ENCODE data around the gene EIPR1. TPM values are rescaled to one million over a fixed set of nuclear protein-coding genes. Genes with fewer than 3 reads are reported as not detected.

EIPR1 gene
- total and polyA plus RNA-seq, 10 of the 15 experiments (the other 5 are each of a cell fraction or from before 2014, with no cell fraction given) = 23.6 to 61.2 (median 42.2) TPM

DNA sequence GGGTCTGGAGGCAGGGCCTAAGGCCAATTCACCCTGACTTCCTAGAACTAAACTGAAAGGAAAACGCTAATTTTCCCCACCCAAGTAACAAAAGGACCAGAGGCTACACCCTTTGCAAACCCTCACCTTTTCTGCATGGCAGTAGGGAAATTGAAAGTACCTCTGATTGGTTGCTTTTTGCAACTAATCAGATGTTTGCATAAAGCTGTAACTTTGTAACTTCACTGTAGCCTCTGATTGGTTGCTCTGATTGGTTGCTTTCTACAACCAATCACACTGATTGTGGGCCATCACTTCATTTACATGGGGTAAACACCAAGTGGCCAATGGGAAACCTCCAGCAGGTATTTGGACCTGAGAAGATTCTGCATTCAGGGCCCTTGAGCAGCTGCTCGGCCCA lies 20.8 kb downstream of the EIPR1 start (continued):
- TF ChIP-seq NKRF (conservative IDR thresholded peaks at IDR 0.05) = no peak

- POLR2A ChIA-PET = no interaction called here
- no peak for ATAC-seq
- Histone ChIP-seq H3K79me2 (ENCODE audit: control insufficient read depth, insufficient read depth, low read length) (peaks cover 9% of the 10 kb centered on the region), H2AFZ (ENCODE audit: control insufficient read depth, low read depth, low read length) (no peak overlapping the region), H3K36me3 (ENCODE audit: control insufficient read depth in 2 of 2, insufficient read depth in 2 of 2, low read length in 1 of 2) (peaks cover 6 to 25% of the 10 kb centered on the region in 2 experiments), H3K27me3 (replicated peaks in 1 of 2; ENCODE audit: control insufficient read depth in 2 of 2, insufficient read depth in 2 of 2, low read length in 1 of 2) (no peaks in the 10 kb centered on the region), H3K4me2 (ENCODE audit: control insufficient read depth, insufficient read depth) (no peak overlapping the region), H3K4me1 (ENCODE audit: control insufficient read depth, insufficient read depth, low read length) (no peaks in the 10 kb centered on the region), H3K9me3 (replicated peaks; ENCODE audit: control insufficient read depth, insufficient read depth, low read length) (peaks cover 4% of the 10 kb centered on the region; the same call in 2 of the 3 replicates), H3K27ac (ENCODE audit: control insufficient read depth, insufficient read depth) (no peak overlapping the region), H3K4me3 (no peak overlapping the region), H4K20me1 (ENCODE audit: control insufficient read depth, insufficient read depth) (no peaks in the 10 kb centered on the region; the same call in 1 of the 2 replicates), H3K9ac (ENCODE audit: control insufficient read depth, insufficient read depth, low read length) (no peak overlapping the region)
- CTCF ChIA-PET = interaction anchor here (0.6 kb wide), 1 partner anchor 309 kb away, joined by 4 read pairs; no protein-coding TSS in a partner anchor
- SMC1A ChIA-PET (ENCODE audit: uncharacterized antibody, unreplicated experiment) = no interaction called here
- no peak for TF ChIP-seq BACH1 (IDR thresholded peaks at IDR 0.05; ENCODE audit: borderline replicate concordance)
- TF ChIP-seq NFYA (IDR thresholded peaks at IDR 0.05; ENCODE audit: borderline replicate concordance, low read depth, low read length) = no peak
- no peak for TF ChIP-seq ASH2L (IDR thresholded peaks at IDR 0.05; ENCODE audit: borderline replicate concordance, low read depth)
- TF ChIP-seq EGR1 (IDR thresholded peaks at IDR 0.05; ENCODE audit: borderline replicate concordance in 1 of 2, low read depth in 2 of 2, low read length in 2 of 2) = no peak
- no peak for TF ChIP-seq CBX3 (IDR thresholded peaks at IDR 0.05; ENCODE audit: borderline replicate concordance, low read depth)
- TF ChIP-seq TAF1 (IDR thresholded peaks at IDR 0.05; ENCODE audit: borderline replicate concordance, low read depth, low read length) = no peak
- no peak for TF ChIP-seq WRNIP1 (IDR thresholded peaks at IDR 0.05; ENCODE audit: borderline replicate concordance, low read depth, low read length)
- TF ChIP-seq, protein P1, sequence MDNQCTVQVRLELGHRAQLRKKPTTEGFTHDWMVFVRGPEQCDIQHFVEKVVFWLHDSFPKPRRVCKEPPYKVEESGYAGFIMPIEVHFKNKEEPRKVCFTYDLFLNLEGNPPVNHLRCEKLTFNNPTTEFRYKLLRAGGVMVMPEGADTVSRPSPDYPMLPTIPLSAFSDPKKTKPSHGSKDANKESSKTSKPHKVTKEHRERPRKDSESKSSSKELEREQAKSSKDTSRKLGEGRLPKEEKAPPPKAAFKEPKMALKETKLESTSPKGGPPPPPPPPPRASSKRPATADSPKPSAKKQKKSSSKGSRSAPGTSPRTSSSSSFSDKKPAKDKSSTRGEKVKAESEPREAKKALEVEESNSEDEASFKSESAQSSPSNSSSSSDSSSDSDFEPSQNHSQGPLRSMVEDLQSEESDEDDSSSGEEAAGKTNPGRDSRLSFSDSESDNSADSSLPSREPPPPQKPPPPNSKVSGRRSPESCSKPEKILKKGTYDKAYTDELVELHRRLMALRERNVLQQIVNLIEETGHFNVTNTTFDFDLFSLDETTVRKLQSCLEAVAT (IDR thresholded peaks at IDR 0.05) = no peak
- TF ChIP-seq RUNX3 (IDR thresholded peaks at IDR 0.05; ENCODE audit: low read length) = no peak
- TF ChIP-seq RAD51 (IDR thresholded peaks at IDR 0.05) = no peak
- TF ChIP-seq ZNF384 (IDR thresholded peaks at IDR 0.05; ENCODE audit: borderline replicate concordance, low read depth, low read length) = no peak
- TF ChIP-seq RB1 (IDR thresholded peaks at IDR 0.05; ENCODE audit: borderline replicate concordance) = no peak
- TF ChIP-seq NRF1 (conservative IDR thresholded peaks at IDR 0.05; ENCODE audit: low read depth, low read length) = no peak
- TF ChIP-seq TARDBP (IDR thresholded peaks at IDR 0.05; ENCODE audit: borderline replicate concordance) = no peak
- no peak for TF ChIP-seq KDM1A (IDR thresholded peaks at IDR 0.05; ENCODE audit: borderline replicate concordance)
- intact Hi-C loops (cut with micrococcal nuclease; ENCODE audit: unreplicated experiment) = no loop called here
- RAD21 ChIA-PET (ENCODE audit: unreplicated experiment) = no interaction called here
- WGBS (ENCODE audit: insufficient coverage, insufficient replicate concordance, low lambda C conversion rate, missing lambda C conversion rate) = 98% methylated on average over 8 of the region's 8 CpGs
- DNase-seq (ENCODE audit: low read depth, low spot score) = no peak
- in situ Hi-C loops (cut with MboI) = no loop called here
- FAIRE-seq = no peak
- BruUV-seq (replicated peaks) = no TSS peak
These were observed 21.6 kb downstream of the EIPR1 start for GRCh38 chr2:3355951-3356569.
